Glomerular visceral epithelial cell (primary cell): Measurements from ENCODE around the gene NKAIN4.

Source experiments
- DNase-seq: peaks from one replicate; pipeline ENCODE4 v3.0.0-alpha.2; 2016; ENCODE audit errors: extremely low spot score

The NKAIN4 gene

GRCh38 chr20:63220696-63221399 lies 33.4 kb downstream of the NKAIN4 start:
- DNase-seq, result no peak

DNA sequence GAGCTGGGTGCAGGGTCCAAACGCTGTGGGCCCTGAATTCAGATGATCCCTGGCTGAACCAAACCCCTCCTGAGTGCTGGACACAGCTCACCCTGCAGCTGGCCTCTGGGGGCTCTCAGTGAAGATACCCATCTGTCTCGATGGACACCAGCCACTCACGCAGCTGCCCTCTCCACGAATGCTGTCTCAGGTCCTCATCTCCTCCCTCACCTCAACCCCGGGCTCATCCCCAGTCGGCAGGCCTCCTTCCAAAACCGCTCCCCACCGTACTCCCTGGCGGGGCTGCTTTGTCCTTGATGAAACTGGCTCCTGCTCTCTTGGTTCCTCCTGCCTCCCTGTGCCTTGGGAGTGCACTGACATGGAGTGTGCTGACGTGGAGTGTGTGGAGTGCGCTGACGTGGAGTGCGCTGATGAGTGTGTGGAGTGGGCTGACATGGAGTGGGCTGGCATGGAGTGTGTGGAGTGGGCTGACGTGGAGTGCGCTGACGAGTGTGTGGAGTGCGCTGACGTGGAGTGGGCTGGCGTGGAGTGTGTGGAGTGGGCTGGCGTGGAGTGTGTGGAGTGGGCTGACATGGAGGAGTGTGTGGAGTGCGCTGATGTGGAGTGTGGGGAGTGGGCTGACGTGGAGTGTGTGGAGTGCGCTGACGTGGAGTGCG lies 34.3 kb downstream of the NKAIN4 start:
- no peak for DNase-seq

DNA sequence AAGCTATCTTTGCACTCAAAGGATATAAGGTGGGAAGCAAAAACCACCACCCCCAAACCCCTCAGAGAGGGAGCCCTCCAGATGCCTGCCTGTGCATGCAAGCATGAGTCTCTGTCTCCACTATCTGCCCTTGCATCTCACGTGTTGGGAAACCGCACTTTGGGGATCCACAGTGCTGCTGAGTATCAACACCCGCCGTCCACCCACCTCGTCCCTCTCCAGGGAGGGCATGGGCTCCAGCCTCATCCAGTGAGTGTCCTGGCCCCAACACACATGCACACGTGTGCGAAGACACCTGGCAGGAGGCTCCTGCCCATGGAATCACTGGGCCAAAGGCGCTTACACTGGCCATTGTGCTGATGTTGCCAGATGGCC lies 34.8 kb downstream of the NKAIN4 start:
- DNase-seq, result no peak

DNA sequence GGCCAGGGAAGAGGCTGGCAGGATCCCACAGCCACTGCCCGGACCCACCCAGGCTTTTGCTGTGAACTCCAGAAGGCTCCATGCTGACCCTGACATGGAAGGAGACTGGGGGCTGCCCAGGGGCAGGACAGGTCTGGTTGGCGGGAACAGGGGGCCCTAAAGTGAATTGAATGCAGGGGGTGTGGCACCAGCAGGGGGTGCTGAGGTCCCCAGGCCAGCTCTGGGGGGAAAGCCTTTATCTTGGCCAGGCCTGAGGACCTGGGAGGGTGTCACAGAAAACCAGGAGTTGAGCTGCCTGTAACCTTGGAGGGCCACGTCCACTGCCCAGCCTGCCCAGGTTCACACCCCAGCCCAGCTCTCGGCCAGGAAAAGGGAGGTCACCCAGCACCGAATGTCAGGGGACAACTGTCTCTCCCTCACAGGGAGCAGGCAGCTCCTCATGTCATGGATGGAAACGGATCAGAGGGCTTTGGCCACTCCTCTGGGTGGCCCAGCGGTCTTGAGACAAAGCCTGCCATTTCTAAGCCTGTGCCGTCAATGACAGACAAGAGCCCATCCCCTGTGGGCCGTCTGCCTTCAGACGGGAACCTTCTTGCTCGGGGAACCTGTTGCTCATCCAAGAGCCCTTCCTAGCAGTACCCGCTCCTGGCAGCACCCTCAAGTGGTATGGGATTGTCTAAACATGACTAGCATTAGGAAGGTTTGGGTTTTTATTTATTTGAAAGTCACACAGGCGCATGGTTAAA lies 35.4 kb downstream of the NKAIN4 start:
- DNase-seq, result no peak

DNA sequence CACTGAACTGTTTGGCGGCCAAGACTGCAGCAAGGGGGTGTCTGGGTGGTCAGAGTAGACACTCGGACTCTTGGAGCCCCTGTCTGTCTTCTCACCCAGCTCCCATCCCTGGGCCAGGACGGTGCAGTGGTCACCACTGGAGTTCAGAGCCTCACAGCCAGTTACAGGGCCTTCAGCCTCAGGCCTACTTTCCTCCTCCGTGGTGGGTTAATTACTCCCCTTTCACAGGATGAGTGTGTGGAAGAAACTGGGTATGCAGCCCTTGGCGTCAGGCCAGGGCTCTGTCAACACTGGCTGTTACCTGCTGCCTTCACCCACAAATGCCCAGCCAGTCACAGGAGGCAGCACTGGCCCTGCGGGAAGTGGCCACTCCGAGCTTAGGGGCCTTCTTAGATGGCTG lies 36.6 kb downstream of the NKAIN4 start:
- DNase-seq, result peak; percentile 51

GRCh38 chr20:63216849-63217471 lies 37.3 kb downstream of the NKAIN4 start:
- no peak for DNase-seq

- DNase-seq, result peak; percentile 98
Observed at GRCh38 chr20:63216041-63216848, 38.0 kb downstream of the NKAIN4 start, which contains the start of gene YTHDF1. Gene YTHDF1 (minus strand): TSS chr20:63216131. CDS start chr20:63215892, 239 bp downstream.

GRCh38 chr20:63215101-63216040 lies 38.9 kb downstream of the NKAIN4 start:
- DNase-seq, result peak; percentile 78

DNA sequence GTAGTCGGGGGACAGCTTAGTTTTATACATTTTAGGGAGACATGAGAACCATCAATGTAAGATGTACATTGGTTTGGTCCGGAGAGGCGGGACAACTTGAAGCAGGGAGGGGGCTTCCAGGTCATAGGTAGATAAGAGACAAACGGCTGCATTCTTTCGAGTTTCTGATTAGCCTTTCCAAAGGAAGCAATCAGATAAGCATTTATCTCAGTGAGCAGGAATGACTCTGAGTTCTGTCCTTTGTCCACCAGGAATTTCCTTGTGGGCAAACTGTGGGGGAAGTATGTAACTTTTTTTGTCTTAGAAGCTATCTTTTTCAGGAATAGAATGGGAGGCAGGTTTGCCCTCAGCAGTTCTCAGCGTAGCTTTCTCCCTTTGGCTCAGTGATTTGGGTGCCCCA lies 39.7 kb downstream of the NKAIN4 start:
- DNase-seq, result no peak

DNA sequence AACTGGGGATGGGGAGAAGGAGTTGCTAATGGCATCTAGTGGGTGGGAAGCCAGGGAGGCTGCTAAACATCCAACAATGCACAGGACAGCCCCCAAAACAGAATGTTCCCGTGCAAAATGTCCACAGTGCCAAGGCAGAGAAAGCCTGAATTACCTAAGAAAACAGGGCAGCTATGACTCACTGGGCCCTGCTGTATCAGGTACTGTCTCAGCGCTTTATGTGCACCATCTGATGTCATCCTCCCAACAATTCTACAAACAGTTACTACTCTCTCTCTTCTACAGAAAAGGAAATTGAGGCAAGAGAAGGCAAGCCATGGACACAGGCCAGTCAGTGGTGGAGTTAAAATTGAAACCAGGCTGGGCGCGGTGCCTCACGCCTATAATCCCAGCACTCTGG lies 41.5 kb downstream of the NKAIN4 start:
- no peak for DNase-seq

DNA sequence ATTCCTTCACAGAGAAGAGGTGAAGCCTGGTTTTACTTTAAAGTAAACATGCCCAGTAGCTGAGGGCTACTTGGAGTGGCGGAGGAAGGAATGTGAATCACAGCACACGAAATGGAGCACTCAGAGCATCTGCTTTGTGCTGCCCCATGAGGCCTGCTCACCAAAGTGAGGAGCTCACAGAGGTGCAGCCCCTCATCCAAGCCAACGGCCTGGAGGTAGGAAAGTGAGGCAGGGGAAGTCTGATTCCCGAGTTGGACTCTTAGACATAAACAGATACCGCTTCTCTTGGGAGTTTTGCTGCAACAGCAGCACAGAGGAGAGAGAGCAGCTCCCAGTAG lies 41.9 kb downstream of the NKAIN4 start:
- no peak for DNase-seq

- DNase-seq, result peak; percentile 32
Observed at GRCh38 chr20:63210011-63210605, 44.2 kb downstream of the NKAIN4 start.

GRCh38 chr20:63208346-63208909 lies 45.8 kb downstream of the NKAIN4 start:
- no peak for DNase-seq

GRCh38 chr20:63206878-63207277 lies 47.4 kb downstream of the NKAIN4 start:
- DNase-seq, result peak; percentile 86

DNA sequence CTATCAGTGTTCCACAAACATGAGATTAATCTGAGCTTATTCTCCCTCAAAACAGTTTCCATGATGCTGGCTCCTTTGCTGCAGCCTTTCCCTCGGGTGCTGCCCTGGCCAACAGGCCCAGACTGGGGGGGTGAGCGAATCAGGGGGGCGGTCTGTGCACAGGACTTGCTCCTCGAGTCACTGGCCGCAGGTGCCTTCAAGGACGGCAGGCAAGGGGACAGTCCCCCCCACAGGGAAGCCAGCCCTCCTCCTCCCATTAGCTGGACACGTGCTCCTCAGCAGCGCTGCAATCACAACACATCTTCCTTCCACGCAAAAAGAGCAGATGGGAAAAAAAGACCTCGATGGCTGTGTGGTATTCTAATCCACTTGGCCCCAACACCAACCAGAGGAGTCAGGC lies 48.4 kb downstream of the NKAIN4 start:
- DNase-seq, result no peak

- DNase-seq, result no peak
Observed at GRCh38 chr20:63204362-63204761, 49.9 kb downstream of the NKAIN4 start.

DNA sequence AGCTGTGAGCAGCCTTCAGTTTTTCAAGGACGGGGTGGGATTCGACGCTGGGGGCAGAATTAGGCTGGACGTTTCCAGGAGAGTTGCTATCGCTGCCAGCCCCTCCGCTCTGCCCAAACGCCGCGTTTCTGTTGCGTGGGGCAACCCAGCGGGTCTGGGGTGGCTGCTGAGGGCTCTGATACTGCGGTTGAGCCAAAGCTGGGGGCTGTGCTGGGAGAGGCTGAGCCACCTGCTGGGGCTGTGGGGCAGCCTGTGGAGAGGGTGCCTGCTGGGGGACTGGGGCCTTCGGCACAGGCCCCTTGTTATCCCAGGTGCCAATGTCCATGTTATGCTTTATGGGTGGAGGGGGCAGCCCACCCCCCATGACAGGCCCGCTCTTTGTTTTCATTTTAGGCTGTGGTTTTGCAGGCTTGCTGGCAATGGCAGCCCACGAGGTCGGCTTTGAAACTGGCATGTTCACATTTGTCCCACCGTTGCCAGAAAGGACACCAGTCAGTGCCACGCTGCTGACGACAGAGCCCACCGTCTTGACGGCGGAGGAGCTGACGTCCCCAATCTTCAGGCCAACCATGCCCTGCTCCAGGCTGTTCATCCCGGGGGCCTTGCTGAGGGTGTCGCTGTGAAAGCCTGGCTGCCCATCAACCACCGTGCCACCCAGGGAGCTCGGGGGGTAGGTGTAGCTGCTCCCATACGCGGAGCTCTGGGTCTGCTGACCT lies 51.3 kb downstream of the NKAIN4 start:
- no peak for DNase-seq

GRCh38 chr20:63202021-63202420 lies 52.2 kb downstream of the NKAIN4 start:
- no peak for DNase-seq

- no peak for DNase-seq
Observed at GRCh38 chr20:63198606-63199005, 55.7 kb downstream of the NKAIN4 start.
